GM19351 (cell line): Measurements from ENCODE around the gene SLN.

Experiments
- ATAC-seq: cut with Tn5 transposase; IDR thresholded peaks from one replicate; pipeline ENCODE4 v1.9.1; 2021; ENCODE audit warnings: mild to moderate bottlenecking, moderate library complexity; ENCODE audit not compliant: unreplicated experiment

Gene SLN

GRCh38 chr11:107719557-107720302, 7.9 kb upstream of the SLN start:
- ATAC-seq, result no peak

- no peak for ATAC-seq
Observed at GRCh38 chr11:107719073-107719472, 7.2 kb upstream of the SLN start.

DNA sequence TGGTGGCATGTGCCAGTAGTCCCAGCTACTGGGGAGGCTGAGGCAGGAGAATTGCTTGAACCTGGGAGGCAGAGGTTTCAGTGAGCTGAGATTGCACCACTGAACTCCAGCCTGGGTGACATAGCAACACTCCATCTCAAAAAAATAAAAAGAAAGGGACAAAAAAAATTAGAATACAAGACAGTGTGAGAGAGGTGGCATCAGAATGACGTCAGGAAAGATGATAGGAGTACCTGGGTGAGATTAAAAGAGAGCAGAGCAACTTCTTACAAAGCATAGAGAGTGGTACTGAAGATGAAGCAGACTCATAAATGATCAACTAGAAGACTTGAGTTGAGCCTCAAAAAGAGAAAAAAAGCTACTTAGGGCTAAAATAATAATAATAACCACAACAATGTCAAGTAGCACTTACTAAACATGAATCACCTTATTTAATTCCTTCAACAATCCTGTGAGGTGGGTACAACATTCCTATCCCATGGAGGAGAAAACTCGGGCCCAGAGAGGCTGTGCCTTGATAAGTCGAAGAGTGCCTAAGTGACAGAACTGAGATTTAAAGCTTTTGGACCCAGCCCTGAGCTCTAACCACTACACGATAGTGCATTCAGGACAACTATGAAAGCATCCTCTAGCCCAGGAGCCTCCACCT, 5.2 kb upstream of the SLN start:
- no peak for ATAC-seq

DNA sequence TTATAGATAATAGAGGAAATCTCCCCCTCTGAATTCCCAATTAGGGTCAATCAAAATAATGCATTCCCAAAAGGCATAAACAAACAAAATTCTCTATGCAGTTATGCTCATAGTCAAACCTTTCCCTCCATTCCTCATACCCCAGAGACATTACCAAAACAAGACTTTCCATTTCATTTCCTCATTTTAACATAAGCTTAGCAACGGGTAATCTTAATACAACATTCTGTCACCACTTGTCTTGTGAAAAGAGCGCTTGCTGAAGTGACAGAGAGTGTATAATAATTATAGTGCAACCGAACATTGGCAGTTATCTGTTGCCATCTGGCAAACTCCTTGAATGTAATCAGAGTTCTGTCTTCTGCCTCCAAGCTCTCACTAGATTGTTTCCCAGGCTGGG, 1.2 kb upstream of the SLN start:
- no peak for ATAC-seq

GRCh38 chr11:107710301-107710700, 1.6 kb downstream of the SLN start:
- no peak for ATAC-seq

DNA sequence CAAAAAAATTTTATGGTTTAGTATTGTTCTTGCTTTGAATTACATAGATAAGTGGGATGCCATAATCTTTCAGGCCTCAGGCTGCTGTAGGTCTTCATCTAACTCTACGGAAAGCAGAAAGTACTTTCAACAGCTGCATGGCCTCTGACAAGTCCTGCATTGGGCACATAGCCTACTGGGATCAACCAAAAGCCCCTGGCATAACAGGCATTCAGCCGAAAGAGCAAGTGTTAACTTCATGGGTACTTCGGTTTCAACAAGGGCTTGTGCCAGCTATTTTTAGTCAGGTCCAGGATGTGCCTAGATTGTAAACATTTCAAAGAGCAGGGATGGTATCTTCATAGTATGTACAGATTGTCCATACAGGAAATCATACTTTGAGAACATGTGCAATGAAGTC, 3.1 kb downstream of the SLN start:
- ATAC-seq, result no peak

DNA sequence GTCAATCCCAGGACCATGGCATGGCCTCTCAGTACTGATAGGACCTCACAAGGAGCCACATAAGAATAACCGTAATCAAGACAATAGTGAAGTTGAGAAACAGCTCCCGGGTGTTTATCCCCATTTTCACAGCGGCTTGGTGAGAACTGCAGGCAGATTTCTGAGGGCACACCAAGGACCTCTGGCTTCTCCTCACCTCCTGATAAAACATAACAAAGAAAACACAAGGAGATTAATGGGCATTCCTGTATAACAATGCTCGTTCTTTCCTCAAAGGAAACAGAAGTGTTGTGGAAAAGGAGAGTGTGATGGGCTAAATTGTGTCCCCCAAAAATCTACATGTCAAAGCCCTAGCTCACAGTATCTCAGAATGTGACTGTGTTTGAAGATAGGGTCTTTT, 4.0 kb downstream of the SLN start:
- ATAC-seq, result no peak

GRCh38 chr11:107707215-107707671, 4.6 kb downstream of the SLN start:
- ATAC-seq, result no peak

DNA sequence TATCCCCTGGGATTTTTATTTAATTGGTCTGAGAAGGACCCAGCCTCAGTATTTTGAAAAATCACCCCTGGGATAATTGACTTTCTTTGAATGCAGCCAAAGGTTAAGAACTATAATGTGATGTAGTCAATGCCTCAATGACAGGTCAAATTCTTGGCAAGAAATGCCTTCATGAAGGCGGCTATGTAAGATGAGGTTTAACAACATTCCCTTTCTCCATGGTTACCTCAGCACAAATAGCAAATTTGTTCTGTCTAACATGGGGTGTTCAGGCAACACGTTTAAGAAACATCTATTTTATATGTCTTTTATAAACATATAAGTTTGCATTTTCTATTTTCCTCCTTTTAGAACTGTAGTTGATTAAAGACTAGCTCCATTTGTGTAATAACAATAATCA, 5.3 kb downstream of the SLN start:
- no peak for ATAC-seq

GRCh38 chr11:107705027-107705426, 6.8 kb downstream of the SLN start:
- ATAC-seq, result no peak

DNA sequence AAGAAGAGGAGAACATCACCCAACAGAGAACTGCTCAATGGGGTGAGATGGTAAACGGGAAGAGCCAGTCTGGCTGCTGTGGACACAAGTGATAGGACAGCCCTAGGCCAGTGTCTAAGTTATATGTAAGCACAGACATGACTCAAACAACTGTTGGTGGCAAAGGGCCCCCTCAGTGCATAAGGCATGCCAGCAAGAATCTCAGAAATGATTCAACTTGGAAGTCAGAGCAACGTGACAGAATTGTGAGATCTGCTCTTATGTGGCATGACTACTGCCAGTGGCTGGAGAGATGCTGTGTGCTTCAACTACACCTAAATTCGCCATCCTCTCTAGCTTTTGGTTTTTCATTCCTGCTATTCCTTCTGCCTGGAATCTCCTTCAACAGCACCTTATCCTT, 7.4 kb downstream of the SLN start:
- ATAC-seq, result no peak

- no peak for ATAC-seq
Observed at GRCh38 chr11:107702723-107703122, 9.1 kb downstream of the SLN start.

DNA sequence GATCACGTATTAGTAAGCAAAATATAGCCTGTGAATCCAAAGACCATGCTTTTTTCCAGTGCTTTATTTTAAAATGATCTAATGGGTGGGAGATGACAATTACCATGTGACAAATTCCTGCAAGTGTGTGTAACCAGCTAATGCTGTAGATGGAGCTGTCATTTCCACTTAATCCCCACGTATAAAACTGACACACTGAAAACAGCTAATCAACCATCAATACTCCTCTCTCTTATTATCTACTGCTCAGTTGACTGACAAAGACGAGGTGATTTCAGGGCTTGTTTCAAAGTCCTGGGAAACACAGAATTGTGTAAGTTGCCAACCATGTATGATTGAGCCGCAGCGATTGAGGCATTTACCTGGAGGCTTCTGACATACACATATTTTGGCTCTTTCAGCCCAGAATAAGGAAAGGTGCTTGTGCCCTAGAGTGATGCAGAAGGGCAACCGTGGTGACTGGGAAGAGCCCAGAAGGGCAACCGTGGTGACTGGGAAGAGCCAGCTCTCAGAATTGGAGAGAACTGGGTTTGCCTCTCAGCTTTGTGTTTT, 9.7 kb downstream of the SLN start:
- no peak for ATAC-seq

- ATAC-seq, result no peak
Observed at GRCh38 chr11:107699371-107700285, 12.2 kb downstream of the SLN start.

DNA sequence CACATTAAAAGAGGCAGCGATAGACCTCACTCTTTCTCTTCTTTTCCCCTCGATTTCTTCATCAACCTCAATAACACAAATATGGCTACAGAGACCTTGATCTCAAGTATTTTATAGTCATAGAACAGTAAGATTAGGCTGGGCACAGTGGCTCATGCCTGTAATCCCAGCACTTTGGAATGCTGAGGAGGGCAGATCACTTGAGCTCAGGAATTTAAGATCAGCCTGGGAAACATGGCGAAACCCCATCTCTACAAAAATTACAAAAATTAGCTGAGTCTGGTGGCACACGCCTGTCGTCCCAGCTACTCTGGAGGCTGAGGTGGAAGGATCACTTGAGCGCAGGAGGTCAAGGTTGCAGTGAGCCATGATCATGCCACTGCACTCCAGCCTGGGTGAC, 14.6 kb downstream of the SLN start:
- no peak for ATAC-seq

GRCh38 chr11:107696140-107696539, 15.7 kb downstream of the SLN start:
- no peak for ATAC-seq

DNA sequence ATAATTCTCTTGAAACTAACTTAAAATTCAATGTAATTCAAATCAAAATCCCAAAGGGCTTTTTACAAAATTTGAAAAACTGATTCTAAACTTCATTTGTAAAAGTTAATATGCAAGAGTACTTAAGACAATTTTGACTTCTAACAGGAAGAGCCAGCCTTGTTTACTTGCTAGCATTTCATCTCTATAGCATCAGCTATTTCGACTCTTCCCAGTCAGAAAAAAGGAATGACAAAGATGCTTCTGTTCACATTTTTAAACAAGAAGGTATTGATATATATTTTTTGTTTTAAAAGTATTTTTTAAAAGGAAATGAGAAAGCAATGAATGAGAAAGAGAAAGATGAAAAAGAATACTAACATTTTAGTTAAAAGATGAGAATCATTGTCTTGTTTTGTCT, 16.4 kb downstream of the SLN start:
- ATAC-seq, result no peak

DNA sequence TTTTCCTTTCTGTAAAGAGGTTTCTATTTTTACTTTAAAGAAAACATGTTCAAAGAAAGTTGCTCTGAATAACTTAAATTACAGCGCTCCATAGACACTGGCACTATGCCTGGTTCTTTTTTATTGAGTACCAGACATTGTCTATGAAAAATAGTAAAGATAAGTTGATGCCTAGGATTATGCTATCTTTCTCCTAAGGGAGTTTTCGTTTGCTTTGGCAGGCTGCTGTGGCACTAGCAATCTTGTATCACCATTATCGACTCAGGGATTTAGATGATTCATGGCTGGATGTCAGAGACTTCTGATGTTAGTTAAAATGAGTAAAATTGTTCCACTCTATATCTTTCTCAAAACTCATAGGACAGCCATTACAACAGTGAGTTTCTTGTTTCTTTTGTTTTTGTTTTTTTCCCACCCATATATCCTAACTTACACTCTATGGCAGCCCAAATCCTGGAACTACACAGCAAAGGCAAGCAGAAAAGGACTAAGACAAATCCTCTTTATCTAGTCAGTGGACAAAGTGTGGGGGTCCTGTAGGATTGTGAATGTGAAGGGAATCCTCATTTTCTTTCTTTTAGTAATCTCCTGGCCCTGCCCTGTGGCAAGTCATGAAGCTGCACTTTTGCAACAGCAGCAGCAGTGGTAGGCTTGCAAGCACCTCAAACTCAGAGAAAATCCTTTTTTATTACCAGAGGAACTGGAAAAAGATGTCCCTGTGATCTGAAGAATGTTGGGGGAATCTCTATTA, 20.7 kb downstream of the SLN start:
- no peak for ATAC-seq

DNA sequence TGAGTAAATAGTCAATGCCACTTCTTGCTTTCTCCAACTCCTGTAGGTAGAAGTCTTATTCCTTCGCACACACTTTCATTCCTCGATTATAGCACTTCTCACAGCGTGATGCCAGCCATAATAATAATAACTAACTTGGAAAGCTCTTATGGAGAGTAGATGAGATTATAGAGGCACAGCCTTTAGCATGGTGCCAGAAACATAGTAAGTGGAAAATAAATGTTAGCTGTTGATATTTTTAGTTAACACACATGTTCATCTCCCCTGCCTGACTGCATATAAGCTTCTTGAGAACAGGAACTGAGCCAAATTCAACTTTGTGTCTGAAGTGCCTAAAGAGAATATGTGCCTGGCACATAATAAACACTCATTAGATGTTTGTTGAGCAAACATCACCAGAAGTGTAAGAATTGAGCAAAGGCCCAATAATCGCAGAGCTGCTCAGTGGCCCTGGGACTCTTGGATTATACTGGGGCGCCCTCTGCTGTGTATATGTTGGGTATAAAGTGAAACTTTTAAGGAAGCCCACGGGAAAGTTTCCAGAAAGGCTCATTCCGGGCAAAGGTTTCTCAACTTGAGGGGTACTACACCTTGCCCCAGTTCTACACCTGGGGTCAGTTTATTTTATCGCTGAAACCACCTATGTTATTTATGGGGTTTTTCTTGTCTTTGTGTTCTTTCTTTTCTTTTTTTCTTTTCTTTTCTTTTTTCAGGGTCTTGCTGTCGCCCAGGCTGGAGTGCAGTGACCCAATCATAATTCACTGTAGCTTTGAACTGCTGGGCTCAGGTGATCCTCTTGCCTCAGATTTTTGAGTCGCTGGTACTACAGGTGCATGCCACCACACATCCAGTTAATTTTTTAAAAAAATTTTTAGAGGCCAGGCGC, 22.3 kb downstream of the SLN start:
- peak; percentile 86 for ATAC-seq
